GM06990 (cell line): ENCODE results near the gene GFI1B.

Source experiments
- DNase-seq: peaks from one replicate; pipeline ENCODE4 v3.0.0-alpha.2; 2011; ENCODE audit not compliant: insufficient read length; ENCODE audit errors: extremely low read depth
- H3K27me3 ChIP-seq: replicated peaks from 2 replicates; pipeline ENCODE4 v1.6.0; 2011; ENCODE audit warnings: low read length; ENCODE audit not compliant: control insufficient read depth, insufficient read depth
- H3K36me3 ChIP-seq: 2 replicates; pipeline ENCODE4 v1.5.1; 2011; ENCODE audit warnings: low read length; ENCODE audit not compliant: control insufficient read depth, insufficient read depth
- H3K4me3 ChIP-seq: replicated peaks from 2 replicates; pipeline ENCODE4 v1.5.1; 2011; ENCODE audit warnings: low read depth, mild to moderate bottlenecking, control low read depth, low read length
- TF ChIP-seq, protein P1 (sequence below): IDR thresholded peaks from 2 replicates; pipeline ENCODE4 v1.5.1; 2011; ENCODE audit warnings: low read length, control low read depth, mild to moderate bottlenecking, inconsistent platforms; ENCODE audit not compliant: insufficient read depth, poor library complexity, severe bottlenecking

GFI1B gene

GRCh38 chr9:133004091-133004998 is 25.9 kb downstream of the GFI1B start:
- Histone ChIP-seq H3K27me3 (no peaks in the 10 kb centered on the region; the same call in 1 of the 2 replicates), H3K36me3 (no peaks in the 10 kb centered on the region), H3K4me3 (no peak overlapping the region)
- DNase-seq, result no peak
- TF ChIP-seq, protein P1, sequence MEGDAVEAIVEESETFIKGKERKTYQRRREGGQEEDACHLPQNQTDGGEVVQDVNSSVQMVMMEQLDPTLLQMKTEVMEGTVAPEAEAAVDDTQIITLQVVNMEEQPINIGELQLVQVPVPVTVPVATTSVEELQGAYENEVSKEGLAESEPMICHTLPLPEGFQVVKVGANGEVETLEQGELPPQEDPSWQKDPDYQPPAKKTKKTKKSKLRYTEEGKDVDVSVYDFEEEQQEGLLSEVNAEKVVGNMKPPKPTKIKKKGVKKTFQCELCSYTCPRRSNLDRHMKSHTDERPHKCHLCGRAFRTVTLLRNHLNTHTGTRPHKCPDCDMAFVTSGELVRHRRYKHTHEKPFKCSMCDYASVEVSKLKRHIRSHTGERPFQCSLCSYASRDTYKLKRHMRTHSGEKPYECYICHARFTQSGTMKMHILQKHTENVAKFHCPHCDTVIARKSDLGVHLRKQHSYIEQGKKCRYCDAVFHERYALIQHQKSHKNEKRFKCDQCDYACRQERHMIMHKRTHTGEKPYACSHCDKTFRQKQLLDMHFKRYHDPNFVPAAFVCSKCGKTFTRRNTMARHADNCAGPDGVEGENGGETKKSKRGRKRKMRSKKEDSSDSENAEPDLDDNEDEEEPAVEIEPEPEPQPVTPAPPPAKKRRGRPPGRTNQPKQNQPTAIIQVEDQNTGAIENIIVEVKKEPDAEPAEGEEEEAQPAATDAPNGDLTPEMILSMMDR, result no peak

- Histone ChIP-seq H3K4me3 (no peak overlapping the region), H3K36me3 (no peaks in the 10 kb centered on the region), H3K27me3 (no peaks in the 10 kb centered on the region; the same call in 1 of the 2 replicates)
- TF ChIP-seq, protein P1, result no peak
- DNase-seq, result no peak
Measured at GRCh38 chr9:133004999-133005760, 26.7 kb downstream of the GFI1B start.

GRCh38 chr9:133005957-133006356 is 27.5 kb downstream of the GFI1B start:
- no peaks in the 10 kb centered on the region; the same call in 1 of the 2 replicates for H3K27me3 ChIP-seq
- H3K36me3 ChIP-seq, result no peaks in the 10 kb centered on the region
- no peak overlapping the region for H3K4me3 ChIP-seq
- TF ChIP-seq, protein P1, result no peak
- DNase-seq, result no peak

- DNase-seq, result no peak
- TF ChIP-seq, protein P1, result no peak
- H3K36me3 ChIP-seq, result no peaks in the 10 kb centered on the region
- H3K4me3 ChIP-seq, result no peak overlapping the region
- H3K27me3 ChIP-seq, result no peaks in the 10 kb centered on the region; the same call in 1 of the 2 replicates
Measured at GRCh38 chr9:133006731-133007352, 28.3 kb downstream of the GFI1B start.

- Histone ChIP-seq H3K27me3 (no peaks in the 10 kb centered on the region; the same call in 1 of the 2 replicates), H3K36me3 (no peaks in the 10 kb centered on the region), H3K4me3 (no peak overlapping the region)
- DNase-seq, result no peak
- TF ChIP-seq, protein P1, result no peak
Measured at GRCh38 chr9:133008406-133008805, 29.9 kb downstream of the GFI1B start.
